HG02588 (cell line): Measurements from ENCODE around the gene ECSCR.
"Not testable (repeated sequence)": the region's sequence is repeated elsewhere in the genome, so short reads cannot be mapped to it uniquely, and the experiment has no call there.

Experiments used
- ATAC-seq: cut with Tn5 transposase; IDR thresholded peaks from one replicate; pipeline ENCODE4 v1.9.1; 2021; ENCODE audit warnings: mild to moderate bottlenecking, moderate library complexity; ENCODE audit not compliant: unreplicated experiment

Gene ECSCR

GRCh38 chr5:139446956-139447779 is 15.4 kb downstream of the ECSCR start:
- peak; percentile 68 for ATAC-seq

DNA sequence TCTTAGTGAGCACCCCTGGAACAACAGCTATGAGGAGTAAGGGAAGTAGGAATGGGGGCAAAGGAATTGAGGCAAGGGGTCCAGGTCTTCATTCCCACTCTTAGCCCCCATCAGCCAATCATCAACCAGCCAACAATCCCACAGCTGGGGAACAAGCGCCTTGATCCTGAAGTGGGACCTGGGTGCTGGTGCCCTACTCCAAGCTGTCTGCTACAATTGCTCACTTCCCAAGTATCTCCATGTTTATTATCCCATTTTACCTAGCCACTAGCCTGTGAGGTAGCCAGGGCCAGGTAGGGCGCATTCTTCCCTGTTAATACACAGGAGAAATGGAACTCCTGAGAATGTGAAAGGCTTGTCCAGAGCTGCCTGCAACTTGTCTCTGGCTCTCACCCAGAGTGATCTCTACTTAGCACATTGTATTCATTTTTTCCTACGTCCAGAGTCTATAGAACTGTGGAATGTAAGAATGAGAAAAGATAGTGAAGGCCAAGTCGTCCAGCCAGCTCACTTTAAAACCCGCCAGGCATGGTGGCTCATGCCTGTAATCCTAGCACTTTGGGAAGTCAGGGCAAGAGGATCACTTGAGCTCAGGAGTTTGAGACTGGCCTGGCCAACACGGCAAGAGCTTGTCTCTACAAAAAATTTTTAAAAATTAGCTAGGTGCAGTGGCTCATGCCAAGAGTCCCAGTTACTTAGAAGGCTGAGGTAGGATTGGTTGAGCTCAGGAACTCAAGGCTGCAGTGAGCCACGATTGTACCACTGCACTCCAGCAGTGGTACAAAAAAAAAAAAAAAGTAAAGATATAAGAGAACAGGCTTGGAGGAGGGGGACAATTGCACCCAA is 17.0 kb downstream of the ECSCR start:
- ATAC-seq = no peak

GRCh38 chr5:139443831-139444453 is 18.6 kb downstream of the ECSCR start:
- no peak for ATAC-seq

GRCh38 chr5:139440416-139440815 is 22.1 kb downstream of the ECSCR start:
- ATAC-seq = not testable (repeated sequence)

GRCh38 chr5:139439013-139439903 is 23.3 kb downstream of the ECSCR start, which contains the start of gene DNAJC18:
Gene DNAJC18, minus strand, starts transcription at chr5:139439525. Its CDS starts 80 bp downstream, at chr5:139439445.
- ATAC-seq = peak; percentile 85

DNA sequence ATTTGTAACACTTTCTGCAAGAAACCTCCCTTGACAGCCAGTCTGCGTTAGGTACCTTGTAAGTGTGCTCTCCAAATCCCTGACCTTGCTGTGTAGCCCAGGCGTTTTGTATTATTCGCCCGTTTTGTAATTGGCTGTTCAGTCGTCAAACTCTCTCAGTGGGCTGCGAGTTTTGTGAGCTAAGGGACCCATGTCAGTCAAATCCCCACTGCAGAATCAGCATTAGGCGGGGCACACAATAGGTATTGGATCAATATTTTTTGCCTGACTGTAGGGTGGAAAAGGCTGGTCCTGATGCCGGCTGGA is 23.9 kb downstream of the ECSCR start:
- ATAC-seq = no peak

DNA sequence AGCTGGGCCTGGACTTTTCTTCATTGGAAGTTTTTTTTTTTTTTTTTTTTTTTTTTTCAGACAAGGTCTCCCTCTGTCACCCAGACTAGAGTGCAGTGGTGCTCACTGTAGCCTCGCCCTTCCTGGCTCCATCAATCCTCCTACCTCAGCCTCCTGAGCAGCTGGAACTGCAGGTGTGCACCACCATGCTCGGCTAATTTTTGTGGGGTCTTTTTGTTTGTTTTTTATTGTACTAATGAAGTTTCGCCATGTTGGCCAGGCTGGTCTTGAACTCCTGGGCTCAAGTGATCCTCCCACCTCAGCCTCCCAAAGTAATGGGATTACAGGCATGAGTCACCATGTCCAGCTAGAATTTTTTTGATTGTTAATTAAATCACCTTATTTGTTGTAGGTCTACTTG is 26.9 kb downstream of the ECSCR start:
- no peak for ATAC-seq

DNA sequence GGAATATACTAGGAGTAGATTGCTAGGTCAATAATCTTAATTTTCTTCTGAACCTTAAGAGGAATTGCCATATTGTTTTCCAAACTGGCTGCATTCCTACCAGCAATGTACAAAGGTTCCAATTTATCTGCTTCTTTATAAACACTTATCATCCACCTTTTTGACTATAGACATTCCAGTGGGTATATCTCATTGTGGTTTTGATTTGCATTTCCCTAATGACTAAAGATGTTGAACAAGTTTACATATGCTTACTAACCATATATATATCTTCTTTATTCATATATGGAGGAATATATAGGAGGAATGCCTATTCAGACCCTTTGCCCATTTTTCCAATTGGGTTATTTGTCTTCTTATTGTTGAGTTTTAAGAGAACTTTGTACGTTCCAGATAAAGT is 30.8 kb downstream of the ECSCR start:
- no peak for ATAC-seq

- ATAC-seq = no peak
These were observed 32.5 kb downstream of the ECSCR start for GRCh38 chr5:139430015-139430414.

GRCh38 chr5:139426203-139426885 is 36.2 kb downstream of the ECSCR start:
- no peak for ATAC-seq

- no peak for ATAC-seq
These were observed 37.0 kb downstream of the ECSCR start for GRCh38 chr5:139425497-139425896.

- ATAC-seq = no peak
These were observed 40.1 kb downstream of the ECSCR start for GRCh38 chr5:139422307-139422893.

DNA sequence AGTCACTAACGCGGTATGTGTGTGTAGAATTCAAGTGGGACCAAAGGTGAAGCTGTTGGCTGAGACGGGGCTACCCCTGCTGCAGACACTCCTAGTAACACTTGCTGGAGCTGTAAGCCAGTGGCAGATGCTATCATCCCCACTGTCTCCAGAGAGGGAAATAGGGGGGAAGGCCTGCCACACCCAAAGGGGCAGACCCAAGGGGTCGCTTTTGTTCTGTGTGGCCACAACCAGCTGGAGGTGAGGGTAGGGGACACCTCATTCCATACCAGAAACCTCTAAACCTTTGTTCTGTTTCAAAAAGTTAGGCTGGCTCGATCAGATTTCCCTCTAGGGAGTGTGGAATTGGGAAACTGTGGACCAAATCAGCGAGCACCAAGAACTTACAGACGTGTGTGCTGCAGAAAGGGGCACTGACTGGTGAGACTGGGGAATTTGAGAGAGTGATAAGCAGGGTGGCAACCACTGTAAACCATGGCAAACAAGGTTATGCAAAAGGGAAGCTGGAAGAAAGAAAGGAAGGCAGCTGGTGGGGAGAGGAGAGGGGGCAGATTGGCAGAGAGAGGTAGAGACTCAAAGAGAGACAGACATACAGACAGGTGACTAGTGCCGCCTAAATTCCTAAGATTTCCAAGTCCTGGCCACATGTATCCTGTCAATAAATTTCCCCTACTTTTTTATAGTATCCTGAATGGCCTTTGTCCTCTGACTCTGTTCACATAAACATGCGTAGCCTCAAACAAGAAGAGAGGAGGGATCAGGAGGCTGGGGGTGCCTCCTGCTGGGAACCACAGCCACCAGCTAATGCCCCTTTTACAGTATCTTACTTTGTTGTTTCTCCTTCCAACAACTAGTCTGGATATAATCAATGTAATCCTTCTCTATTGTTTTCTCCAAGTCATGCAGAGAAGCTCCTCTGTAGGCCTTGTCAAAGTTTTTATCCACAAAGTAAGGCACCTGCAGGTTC is 43.0 kb downstream of the ECSCR start:
- ATAC-seq = no peak

DNA sequence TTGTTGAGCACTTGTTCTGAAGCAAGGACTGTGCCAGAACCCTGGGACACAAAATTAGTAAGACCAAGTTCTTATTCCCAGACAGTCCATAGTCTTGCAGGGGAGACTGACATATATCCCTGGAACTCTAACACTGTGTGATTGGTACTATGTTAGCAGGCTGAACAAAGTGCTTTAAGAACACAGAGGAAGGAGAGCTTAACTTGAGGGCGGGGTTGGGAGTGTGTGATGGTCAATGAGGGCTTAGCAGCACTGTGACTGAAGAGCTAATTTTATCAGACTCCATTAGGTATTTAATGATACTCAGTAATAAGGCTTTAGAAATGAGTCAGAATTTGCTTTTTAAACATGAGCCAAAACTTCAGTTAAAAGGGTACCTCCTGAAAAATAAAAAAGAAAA is 43.8 kb downstream of the ECSCR start:
- no peak for ATAC-seq

- no peak for ATAC-seq
These were observed 45.3 kb downstream of the ECSCR start for GRCh38 chr5:139417214-139417613.

- no peak for ATAC-seq
These were observed 45.9 kb downstream of the ECSCR start for GRCh38 chr5:139416651-139417050.

DNA sequence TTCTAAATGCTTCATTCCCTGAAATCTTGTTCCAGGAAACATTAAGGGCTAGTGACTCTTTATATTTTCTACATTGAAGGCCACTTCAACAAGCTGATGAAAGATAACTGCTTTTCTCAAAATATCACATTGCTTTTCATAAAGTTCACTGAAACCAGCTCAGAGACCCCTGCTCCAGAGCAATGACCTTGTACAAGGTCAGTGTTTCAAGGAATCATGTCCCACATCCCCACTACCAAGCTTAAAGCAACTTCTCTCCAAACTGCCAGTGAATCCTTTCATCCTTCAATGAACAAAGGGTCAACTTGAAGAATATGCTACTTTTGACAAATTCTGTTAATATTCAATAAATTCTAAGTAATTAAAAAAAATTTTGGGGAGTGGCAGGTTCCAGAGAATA is 46.7 kb downstream of the ECSCR start:
- no peak for ATAC-seq

GRCh38 chr5:139415221-139415861 is 47.2 kb downstream of the ECSCR start:
- ATAC-seq = no peak
